ENCODE data around the gene GPRC5A. TPM values are rescaled to one million over a fixed set of nuclear protein-coding genes. Genes with fewer than 3 reads are reported as not detected.
A peak's percentile ranks its signal among the peaks of the same experiment; 100 is the strongest.

GPRC5A gene
- total and polyA plus RNA-seq, 10 of the 15 experiments (the other 5 are each of a cell fraction or from before 2014, with no cell fraction given) = 0.10 to 2.8 (median 1.1) TPM

DNA sequence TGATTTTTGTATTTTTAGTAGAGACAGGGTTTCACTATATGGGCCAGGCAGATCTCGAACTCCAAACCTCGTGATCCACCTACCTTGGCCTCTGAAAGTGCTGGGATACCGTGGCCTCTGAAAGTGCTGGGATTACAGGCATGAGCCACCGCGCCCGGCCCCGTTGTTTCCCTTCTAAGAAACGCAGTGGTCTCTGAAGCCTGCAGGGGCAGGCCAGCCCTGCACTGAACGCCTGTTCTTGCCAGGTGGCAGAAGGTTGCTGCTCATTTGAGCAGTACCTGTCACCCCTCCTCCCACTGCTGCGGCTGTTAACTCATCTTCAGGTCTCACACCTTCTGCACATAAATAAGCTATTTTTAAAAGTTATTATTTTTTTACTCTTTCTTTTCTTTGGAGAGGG, 24.3 kb downstream of the GPRC5A start:
- ChIA-PET POLR2A (no interaction called here), RAD21 (ENCODE audit: unreplicated experiment) (interaction anchor here (0.6 to 2.7 kb wide), 11 partner anchors 9 to 298 kb away, joined by 3 to 21 read pairs (median 4); partner anchors contain the start of gene GPRC5A), SMC1A (ENCODE audit: uncharacterized antibody, unreplicated experiment) (interaction anchor here (0.7 to 4.5 kb wide), 12 partner anchors 9 to 305 kb away, joined by 3 to 50 read pairs (median 4); no protein-coding TSS in a partner anchor), CTCF (interaction anchor here (1.0 to 9.2 kb wide), 14 partner anchors 16 to 339 kb away, joined by 3 to 105 read pairs (median 5); partner anchors contain the start of genes APOLD1 and GPRC5A)
- in situ Hi-C loops (cut with MboI) (no loop called here), intact Hi-C loops (cut with micrococcal nuclease; ENCODE audit: unreplicated experiment) (loop anchor here (1.0 to 2.0 kb wide), 4 partner anchors 67 to 319 kb away; no protein-coding TSS in a partner anchor)
- FAIRE-seq (no peak), DNase-seq (ENCODE audit: low read depth, low spot score) (no peak), ATAC-seq (peak; percentile 15; the same call in 1 of the 3 replicates)
- peaks cover 2 to 3% of the 10 kb centered on the region in 2 experiments; a peak in 2 of 4 replicates for H3K27me3 ChIP-seq (replicated peaks in 1 of 2; ENCODE audit: control insufficient read depth in 2 of 2, insufficient read depth in 2 of 2, low read length in 1 of 2)
- no TSS peak for BruUV-seq (replicated peaks)
- no peaks in the 10 kb centered on the region for H3K79me2 ChIP-seq (ENCODE audit: control insufficient read depth, insufficient read depth, low read length)
- H3K36me3 ChIP-seq (ENCODE audit: control insufficient read depth in 2 of 2, insufficient read depth in 2 of 2, low read length in 1 of 2) = no peaks in the 10 kb centered on the region
- H3K4me3 ChIP-seq = no peak overlapping the region
- no peaks in the 10 kb centered on the region; the same call in 1 of the 2 replicates for H4K20me1 ChIP-seq (ENCODE audit: control insufficient read depth, insufficient read depth)
- WGBS (ENCODE audit: insufficient coverage, insufficient replicate concordance, low lambda C conversion rate, missing lambda C conversion rate) = 58% methylated on average over 10 of the region's 10 CpGs
- H3K9me3 ChIP-seq (replicated peaks; ENCODE audit: control insufficient read depth, insufficient read depth, low read length) = no peaks in the 10 kb centered on the region
- no peak overlapping the region for H3K9ac ChIP-seq (ENCODE audit: control insufficient read depth, insufficient read depth, low read length)
- H2AFZ ChIP-seq (ENCODE audit: control insufficient read depth, low read depth, low read length) = no peak overlapping the region
- TF ChIP-seq SRF (IDR thresholded peaks at IDR 0.05; ENCODE audit: low read depth in 2 of 2, low read length in 2 of 2) = no peak
- TF ChIP-seq NFYA (IDR thresholded peaks at IDR 0.05; ENCODE audit: borderline replicate concordance, low read depth, low read length) = no peak
- no peak for TF ChIP-seq ASH2L (IDR thresholded peaks at IDR 0.05; ENCODE audit: borderline replicate concordance, low read depth)
- no peak for TF ChIP-seq TAF1 (IDR thresholded peaks at IDR 0.05; ENCODE audit: borderline replicate concordance, low read depth, low read length)
- TF ChIP-seq JUND (IDR thresholded peaks at IDR 0.05; ENCODE audit: low read depth, low read length) = no peak
- no peak for TF ChIP-seq POLR2AphosphoS2 (IDR thresholded peaks at IDR 0.05; ENCODE audit: low read depth, low read length)
- no peaks in the 10 kb centered on the region for H3K4me1 ChIP-seq (ENCODE audit: control insufficient read depth, insufficient read depth, low read length)
- H3K4me2 ChIP-seq (ENCODE audit: control insufficient read depth, insufficient read depth) = no peak overlapping the region
- H3K27ac ChIP-seq (ENCODE audit: control insufficient read depth, insufficient read depth) = no peak overlapping the region

All from GM12878 (cell line).